NCI-H146 treated with DMSO at 0.1 percent for 48 hours (cell line): ENCODE measurements around the gene PDLIM4.
A peak's percentile ranks its signal among the peaks of the same experiment; 100 is the strongest.

Source experiments
- DNase-seq: peaks from one replicate; lab custom pipeline; 2025; ENCODE audit not compliant: unreplicated experiment; lab: John Stamatoyannopoulos, UW

The PDLIM4 gene

GRCh38 chr5:132266031-132266835 is 8.7 kb downstream of the PDLIM4 start:
- DNase-seq: no peak

- no peak for DNase-seq
Measured at GRCh38 chr5:132266836-132267160, 9.3 kb downstream of the PDLIM4 start.

- no peak for DNase-seq
Measured at GRCh38 chr5:132267166-132267739, 9.8 kb downstream of the PDLIM4 start.

- DNase-seq: no peak
Measured at GRCh38 chr5:132267931-132268768, 10.7 kb downstream of the PDLIM4 start.

- DNase-seq: no peak
Measured at GRCh38 chr5:132268769-132269551, 11.5 kb downstream of the PDLIM4 start.

GRCh38 chr5:132269635-132270334 is 12.3 kb downstream of the PDLIM4 start:
- DNase-seq: no peak

DNA sequence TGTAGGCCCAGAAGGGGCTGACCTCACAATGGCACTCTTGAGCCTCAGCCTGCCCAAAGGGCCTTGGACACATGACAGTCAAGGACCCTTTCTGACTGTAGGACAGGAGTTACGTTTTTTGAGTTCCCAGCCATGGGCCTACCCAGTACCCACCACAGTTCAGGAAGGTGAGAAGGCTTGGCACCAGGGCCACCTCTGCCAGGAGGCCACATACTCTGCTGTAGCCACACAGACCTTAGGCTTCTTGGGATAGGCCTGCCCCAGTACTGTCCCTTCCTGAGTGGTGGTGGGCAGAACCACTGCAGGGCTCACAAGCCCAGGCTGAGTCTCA is 12.8 kb downstream of the PDLIM4 start:
- DNase-seq: no peak

DNA sequence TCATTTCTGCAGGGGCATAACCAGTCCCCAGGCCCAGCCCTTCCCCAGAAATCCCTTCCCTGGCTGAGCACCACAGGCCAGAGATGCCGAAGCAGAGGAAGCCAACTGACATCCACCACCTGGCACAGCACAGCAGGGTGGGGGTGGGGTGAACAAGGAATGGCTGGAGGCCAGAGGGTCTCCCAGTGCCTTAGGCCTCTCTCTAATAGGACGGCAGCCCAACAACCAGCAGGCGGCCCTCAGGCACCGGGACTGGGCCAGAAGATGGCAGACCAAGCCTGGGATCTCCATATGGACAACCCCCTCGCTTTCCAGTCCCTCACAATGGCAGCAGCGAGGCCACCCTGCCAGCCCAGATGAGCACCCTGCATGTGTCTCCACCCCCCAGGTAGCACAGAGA is 13.2 kb downstream of the PDLIM4 start:
- no peak for DNase-seq

DNA sequence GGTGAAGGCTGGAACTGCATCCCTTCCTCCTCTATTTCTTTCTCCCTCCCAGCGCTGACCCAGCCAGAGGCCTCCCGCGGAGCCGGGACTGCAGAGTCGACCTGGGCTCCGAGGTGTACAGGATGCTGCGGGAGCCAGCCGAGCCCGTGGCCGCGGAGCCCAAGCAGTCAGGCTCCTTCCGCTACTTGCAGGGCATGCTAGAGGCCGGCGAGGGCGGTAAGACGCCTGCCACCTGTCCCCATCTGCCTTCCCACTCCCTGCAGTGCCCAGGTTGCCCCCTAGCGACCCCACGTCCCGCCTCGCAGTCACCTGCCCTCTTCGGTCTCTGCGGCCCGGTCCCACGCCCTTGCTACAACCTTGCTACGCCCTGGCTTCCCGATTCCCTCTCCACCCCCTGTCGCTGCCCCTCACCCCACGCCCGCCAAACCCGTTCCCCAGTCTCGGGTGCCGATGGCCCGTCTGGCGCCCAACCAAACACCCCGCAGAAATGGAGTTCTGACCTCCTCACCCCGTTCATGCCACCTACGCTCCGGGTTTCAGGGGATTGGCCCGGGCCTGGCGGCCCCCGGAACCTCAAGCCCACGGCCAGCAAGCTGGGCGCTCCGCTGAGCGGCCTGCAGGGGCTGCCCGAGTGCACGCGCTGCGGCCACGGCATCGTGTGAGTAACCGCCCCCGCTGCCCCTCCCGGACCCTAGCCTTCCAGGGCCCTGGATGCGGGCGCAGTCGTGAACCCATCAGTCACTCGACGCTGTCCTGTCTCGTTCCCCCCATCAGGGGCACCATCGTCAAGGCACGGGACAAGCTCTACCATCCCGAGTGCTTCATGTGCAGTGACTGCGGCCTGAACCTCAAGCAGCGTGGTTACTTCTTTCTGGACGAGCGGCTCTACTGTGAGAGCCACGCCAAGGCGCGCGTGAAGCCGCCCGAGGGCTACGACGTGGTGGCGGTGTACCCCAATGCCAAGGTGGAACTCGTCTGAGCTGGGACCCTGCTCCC is 14.1 kb downstream of the PDLIM4 start:
- DNase-seq: no peak

GRCh38 chr5:132272311-132273210 is 15.1 kb downstream of the PDLIM4 start:
- DNase-seq: peak; percentile 30

- no peak for DNase-seq
Measured at GRCh38 chr5:132273631-132274030, 16.1 kb downstream of the PDLIM4 start.

- DNase-seq: no peak
Measured at GRCh38 chr5:132274050-132274792, 16.7 kb downstream of the PDLIM4 start.

- DNase-seq: no peak
Measured at GRCh38 chr5:132275367-132276220, 18.1 kb downstream of the PDLIM4 start.

DNA sequence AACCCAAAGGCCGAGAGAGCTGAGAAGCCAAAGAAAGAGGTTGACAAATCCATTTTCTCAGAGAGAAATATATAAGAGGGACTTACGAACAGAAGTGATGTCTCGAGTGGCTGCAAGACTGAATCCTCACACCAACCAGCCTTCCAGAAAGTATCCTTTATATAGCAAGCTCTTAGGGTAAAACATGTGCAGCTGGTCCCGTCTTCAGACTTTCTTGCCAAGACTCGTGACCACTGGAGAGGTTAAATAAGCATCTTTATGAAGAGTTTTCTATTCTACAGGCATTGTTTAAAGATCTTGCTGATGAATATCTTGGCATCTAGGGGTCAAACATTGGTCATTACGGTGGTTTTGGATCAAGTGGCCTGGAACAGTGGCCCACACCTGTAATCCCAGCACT is 19.8 kb downstream of the PDLIM4 start:
- no peak for DNase-seq

- no peak for DNase-seq
Measured at GRCh38 chr5:132277971-132278853, 20.7 kb downstream of the PDLIM4 start.

DNA sequence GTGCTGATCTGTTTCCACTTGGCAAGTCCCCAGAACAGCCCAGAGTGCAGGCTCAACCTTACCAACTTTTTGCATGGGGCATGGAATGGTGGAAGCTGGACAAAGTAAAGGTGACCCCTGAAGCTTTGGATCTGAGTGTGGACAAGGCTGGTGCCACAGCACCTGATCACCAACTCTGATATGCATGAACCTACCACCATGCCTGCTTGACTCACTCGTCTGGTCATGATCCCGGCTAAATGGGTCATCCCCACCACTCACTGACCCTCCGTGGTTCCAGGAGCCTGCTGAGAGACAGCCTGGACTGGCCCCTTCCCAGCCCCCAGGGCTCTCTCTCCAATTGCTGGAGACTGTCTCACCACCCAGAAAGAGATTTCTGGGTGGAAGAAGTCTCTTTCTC is 22.3 kb downstream of the PDLIM4 start:
- DNase-seq: no peak
